ENCODE data around the gene GAL3ST1. TPM values are rescaled to one million over a fixed set of nuclear protein-coding genes. Genes with fewer than 3 reads are reported as not detected.
A peak's percentile ranks its signal among the peaks of the same experiment; 100 is the strongest.

GAL3ST1 gene
- total RNA-seq, 1 donor = not detected

DNA sequence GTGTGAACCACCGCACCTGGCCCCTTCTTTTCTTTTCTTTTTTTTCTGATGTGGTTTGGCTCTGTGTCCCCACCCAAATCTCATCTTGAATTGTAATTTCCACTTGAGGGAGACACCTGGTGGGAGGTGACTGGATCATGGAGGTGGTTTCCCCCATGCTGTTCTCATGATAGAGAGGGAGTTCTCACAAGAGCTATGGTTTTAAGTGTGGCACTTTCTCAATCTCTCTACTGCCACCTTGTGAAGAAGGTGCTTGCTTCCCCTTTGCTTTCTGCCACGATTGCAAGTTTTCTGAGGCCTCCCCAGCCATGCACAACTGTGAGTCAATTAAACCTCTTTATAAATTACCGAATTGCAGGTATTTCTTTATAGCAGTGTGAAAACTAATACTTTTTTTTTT is 27.6 kb upstream of the GAL3ST1 start:
- H3K79me2 ChIP-seq (ENCODE audit: insufficient read depth, low read length) = no peaks in the 10 kb centered on the region
- no peaks in the 10 kb centered on the region for H4K20me1 ChIP-seq (ENCODE audit: insufficient read depth, low read length)
- H3K36me3 ChIP-seq (ENCODE audit: insufficient read depth, low read length) = no peaks in the 10 kb centered on the region
- no peak overlapping the region for H2AFZ ChIP-seq (ENCODE audit: low read length)
- no peaks in the 10 kb centered on the region for H3K9me3 ChIP-seq (ENCODE audit: low read depth, low read length)
- no peaks in the 10 kb centered on the region for H3K27me3 ChIP-seq (ENCODE audit: insufficient read depth, low read length)
- TF ChIP-seq CTCF (IDR thresholded peaks at IDR 0.05; ENCODE audit: extremely low read depth, low read depth, low read length) = peak; percentile 46
- H3K27ac ChIP-seq (ENCODE audit: low read depth, low read length) = no peak overlapping the region
- H3K4me1 ChIP-seq (ENCODE audit: insufficient read depth, low read length) = peaks cover 11% of the 10 kb centered on the region
- H3K4me3 ChIP-seq (ENCODE audit: insufficient read depth, low read length) = no peak overlapping the region
- H3K4me2 ChIP-seq (ENCODE audit: insufficient read depth, low read length) = no peak overlapping the region
- peak; percentile 34 for DNase-seq (ENCODE audit: insufficient read length, low spot score, missing footprints)

DNA sequence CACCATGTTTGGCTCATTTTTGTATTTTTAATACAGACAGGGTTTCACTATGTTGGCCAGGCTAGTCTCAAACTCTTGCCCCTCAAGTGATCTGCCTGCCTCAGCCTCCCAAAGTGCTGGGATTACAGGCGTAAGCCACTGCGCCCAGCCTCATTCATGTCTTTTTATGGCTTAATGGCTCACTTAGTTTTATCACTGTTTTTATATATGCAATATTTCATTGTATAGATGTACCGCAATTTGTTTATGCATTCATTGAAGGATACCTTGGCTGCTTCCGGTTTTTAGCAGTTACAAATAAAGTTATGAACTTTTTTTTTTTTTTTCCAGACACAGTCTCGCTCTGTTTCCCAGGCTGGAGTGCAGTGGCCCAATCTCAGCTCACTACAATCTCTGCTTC is 27.0 kb upstream of the GAL3ST1 start:
- Histone ChIP-seq H2AFZ (ENCODE audit: low read length) (no peak overlapping the region), H4K20me1 (ENCODE audit: insufficient read depth, low read length) (no peaks in the 10 kb centered on the region), H3K27me3 (ENCODE audit: insufficient read depth, low read length) (no peaks in the 10 kb centered on the region), H3K4me3 (ENCODE audit: insufficient read depth, low read length) (no peak overlapping the region), H3K4me1 (ENCODE audit: insufficient read depth, low read length) (peaks cover 11% of the 10 kb centered on the region), H3K79me2 (ENCODE audit: insufficient read depth, low read length) (no peaks in the 10 kb centered on the region), H3K27ac (ENCODE audit: low read depth, low read length) (no peak overlapping the region), H3K4me2 (ENCODE audit: insufficient read depth, low read length) (no peak overlapping the region), H3K9me3 (ENCODE audit: low read depth, low read length) (no peaks in the 10 kb centered on the region), H3K36me3 (ENCODE audit: insufficient read depth, low read length) (no peaks in the 10 kb centered on the region)
- DNase-seq (ENCODE audit: insufficient read length, low spot score, missing footprints) = no peak
- no peak for TF ChIP-seq CTCF (IDR thresholded peaks at IDR 0.05; ENCODE audit: extremely low read depth, low read depth, low read length)

- TF ChIP-seq CTCF (IDR thresholded peaks at IDR 0.05; ENCODE audit: extremely low read depth, low read depth, low read length) = no peak
- Histone ChIP-seq H3K4me1 (ENCODE audit: insufficient read depth, low read length) (peaks cover 6% of the 10 kb centered on the region), H4K20me1 (ENCODE audit: insufficient read depth, low read length) (no peaks in the 10 kb centered on the region), H2AFZ (ENCODE audit: low read length) (no peak overlapping the region), H3K4me3 (ENCODE audit: insufficient read depth, low read length) (no peak overlapping the region), H3K9me3 (ENCODE audit: low read depth, low read length) (no peaks in the 10 kb centered on the region), H3K36me3 (ENCODE audit: insufficient read depth, low read length) (no peaks in the 10 kb centered on the region), H3K4me2 (ENCODE audit: insufficient read depth, low read length) (no peak overlapping the region), H3K79me2 (ENCODE audit: insufficient read depth, low read length) (no peaks in the 10 kb centered on the region), H3K27ac (ENCODE audit: low read depth, low read length) (no peak overlapping the region), H3K27me3 (ENCODE audit: insufficient read depth, low read length) (no peaks in the 10 kb centered on the region)
- peak; percentile 5 for DNase-seq (ENCODE audit: insufficient read length, low spot score, missing footprints)
Measured at GRCh38 chr22:30600921-30601320, 26.5 kb upstream of the GAL3ST1 start.

DNA sequence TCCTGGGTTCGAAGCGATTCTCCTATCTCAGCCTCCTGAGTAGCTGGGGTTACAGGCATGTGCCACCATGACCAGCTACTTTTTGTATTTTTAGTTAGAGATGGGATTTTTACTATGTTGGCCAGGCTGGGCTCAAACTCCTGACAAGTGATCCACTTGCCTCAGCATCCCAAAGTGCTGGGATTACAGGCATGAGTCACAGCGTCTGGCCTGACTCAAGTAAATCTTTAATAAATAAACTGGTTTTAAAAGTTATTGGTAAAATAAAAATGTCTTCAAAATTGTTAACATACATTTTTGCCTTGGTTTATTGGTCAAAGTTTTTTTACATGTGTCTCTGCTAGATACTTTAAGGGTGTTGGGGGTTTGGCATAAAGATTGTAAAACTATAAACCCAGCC is 24.5 kb upstream of the GAL3ST1 start:
- H3K4me3 ChIP-seq (ENCODE audit: insufficient read depth, low read length) = no peak overlapping the region
- no peaks in the 10 kb centered on the region for H3K36me3 ChIP-seq (ENCODE audit: insufficient read depth, low read length)
- no peak overlapping the region for H2AFZ ChIP-seq (ENCODE audit: low read length)
- no peaks in the 10 kb centered on the region for H3K4me1 ChIP-seq (ENCODE audit: insufficient read depth, low read length)
- H3K79me2 ChIP-seq (ENCODE audit: insufficient read depth, low read length) = no peaks in the 10 kb centered on the region
- DNase-seq (ENCODE audit: insufficient read length, low spot score, missing footprints) = no peak
- no peak overlapping the region for H3K4me2 ChIP-seq (ENCODE audit: insufficient read depth, low read length)
- no peak for TF ChIP-seq CTCF (IDR thresholded peaks at IDR 0.05; ENCODE audit: extremely low read depth, low read depth, low read length)
- H3K9me3 ChIP-seq (ENCODE audit: low read depth, low read length) = no peaks in the 10 kb centered on the region
- no peak overlapping the region for H3K27ac ChIP-seq (ENCODE audit: low read depth, low read length)
- H3K27me3 ChIP-seq (ENCODE audit: insufficient read depth, low read length) = peaks cover 5% of the 10 kb centered on the region
- H4K20me1 ChIP-seq (ENCODE audit: insufficient read depth, low read length) = no peaks in the 10 kb centered on the region

Measured in osteoblast (primary cell).